OCI-LY7 (cell line): Measurements from ENCODE around the gene TJP3. TPM values are rescaled to one million over a fixed set of nuclear protein-coding genes. Genes with fewer than 3 reads are reported as not detected.
"Not testable (repeated sequence)": the region's sequence is repeated elsewhere in the genome, so short reads cannot be mapped to it uniquely, and the experiment has no call there.

Source experiments
- BruUV-seq: library from RNA; stranded (reverse); fragments of 400-500 nt; replicated peaks from 2 replicates; lab custom pipeline; 2021; lab: Mats Ljungman, UMichigan
- CTCF ChIA-PET: fragments of 300-600 bp; sonication (Branson Sonifier 250); formaldehyde crosslinking; loops from one replicate; lab custom pipeline; 2022; ENCODE audit warnings: antibody characterized with exemption; ENCODE audit not compliant: unreplicated experiment; lab: Charles Lee
- POLR2A ChIA-PET: fragments of 300-600 bp; sonication (Branson Sonifier 250); formaldehyde crosslinking; loops from one replicate; lab custom pipeline; 2022; ENCODE audit warnings: antibody characterized with exemption; lab: Charles Lee
- DNase-seq: peaks from one replicate; pipeline ENCODE4 v3.0.0-alpha.2; 2015; ENCODE audit warnings: low spot score
- H2AFZ ChIP-seq: fragments of 200-600 bp; sonication (generic), shearing (Covaris generic); 2 replicates; pipeline ENCODE4 v1.6.1; 2014; ENCODE audit warnings: mild to moderate bottlenecking, antibody characterized with exemption, low read length, moderate library complexity
- H3K27ac ChIP-seq: fragments of 200-600 bp; sonication (generic); 2 replicates; pipeline ENCODE4 v1.5.1; 2014; ENCODE audit warnings: mixed run types, low read depth, mild to moderate bottlenecking, moderate library complexity, low read length, inconsistent platforms; ENCODE audit not compliant: poor library complexity, severe bottlenecking
- H3K36me3 ChIP-seq: fragments of 200-600 bp; sonication (generic); 2 replicates; pipeline ENCODE4 v1.6.1; 2014; ENCODE audit warnings: mild to moderate bottlenecking, antibody characterized with exemption, low read length, moderate library complexity, mixed read lengths; ENCODE audit not compliant: insufficient read depth
- H3K4me1 ChIP-seq: fragments of 200-600 bp; sonication (generic); 2 replicates; pipeline ENCODE4 v1.5.1; 2014; ENCODE audit warnings: mild to moderate bottlenecking, low read length; ENCODE audit not compliant: insufficient read depth, poor library complexity, severe bottlenecking
- H3K4me2 ChIP-seq: fragments of 200-600 bp; sonication (generic); 2 replicates; pipeline ENCODE4 v1.6.1; 2014; ENCODE audit warnings: mild to moderate bottlenecking, low read length
- H3K4me3 ChIP-seq: fragments of 200-600 bp; sonication (generic); 2 replicates; pipeline ENCODE4 v1.5.1; 2014; ENCODE audit warnings: mild to moderate bottlenecking, low read depth, low read length; ENCODE audit not compliant: poor library complexity, severe bottlenecking
- H3K79me2 ChIP-seq: fragments of 200-600 bp; sonication (generic); 2 replicates; pipeline ENCODE4 v1.6.1; 2016; ENCODE audit warnings: low read depth, mild to moderate bottlenecking, low read length, moderate library complexity, mixed read lengths; ENCODE audit not compliant: insufficient read depth
- H3K9me2 ChIP-seq: fragments of 200-600 bp; sonication (generic); 2 replicates; pipeline ENCODE4 v1.6.1; 2016; ENCODE audit warnings: mild to moderate bottlenecking, low read length, mixed read lengths; ENCODE audit not compliant: insufficient read depth
- H3K9me3 ChIP-seq: fragments of 200-600 bp; sonication (generic); 2 replicates; pipeline ENCODE4 v1.6.1; 2014; ENCODE audit warnings: mild to moderate bottlenecking, mixed run types, low read length, mixed read lengths
- H4K20me1 ChIP-seq: fragments of 200-600 bp; sonication (generic); 2 replicates; pipeline ENCODE4 v1.6.1; 2014; ENCODE audit warnings: mild to moderate bottlenecking, antibody characterized with exemption, low read length, moderate library complexity, mixed read lengths; ENCODE audit not compliant: insufficient read depth
- EZH2phosphoT487 ChIP-seq: fragments of 200-600 bp; sonication (generic); IDR thresholded peaks from 2 replicates; pipeline ENCODE4 v1.6.1; 2018; ENCODE audit warnings: low read depth, borderline replicate concordance, mild to moderate bottlenecking, mixed run types, antibody characterized with exemption, low read length, moderate library complexity, mixed read lengths
- intact Hi-C: fragments of 100-400 bp; cut with micrococcal nuclease; formaldehyde crosslinking; loops from one replicate; pipeline ENCODE4 v1.10.0; 2022; ENCODE audit not compliant: unreplicated experiment
- total RNA-seq, 2 experiments: library from RNA; depleted of rRNA in 1 of 2; stranded (reverse); fragments of >200 nt in 1 of 2; shearing (Covaris generic) in 1 of 2; gene quantifications; 2 replicates each; pipeline ENCODE4 v1.2.3, GENCODE V29; 2014 to 2022
- TF ChIP-seq, protein P1 (sequence below): fragments of 200-600 bp; sonication (generic); conservative IDR thresholded peaks from 2 replicates; pipeline ENCODE4 v1.5.1; 2014; ENCODE audit warnings: mild to moderate bottlenecking, antibody characterized with exemption, low read length, moderate library complexity, mixed read lengths

Gene TJP3
- total RNA-seq, 2 experiments from 2014 or later, result 0.69 to 1.8 TPM

GRCh38 chr19:3753631-3754410 is 45.6 kb downstream of the TJP3 start:
- no TSS peak for BruUV-seq
- Histone ChIP-seq H3K9me3 (no peaks in the 10 kb centered on the region), H4K20me1 (no peaks in the 10 kb centered on the region), H3K27ac (no peak overlapping the region), H3K79me2 (no peaks in the 10 kb centered on the region), H3K4me2 (no peak overlapping the region), H3K36me3 (0 out of 2 replicates have a peak, but pooled peaks cover 8% of the 10 kb centered on the region), H3K4me1 (no peaks in the 10 kb centered on the region), H3K9me2 (no peaks in the 10 kb centered on the region), H3K4me3 (no peak overlapping the region), H2AFZ (no peak overlapping the region)
- DNase-seq, result no peak
- intact Hi-C loops, result no loop called here
- ChIA-PET POLR2A (no interaction called here), CTCF (no interaction called here)
- TF ChIP-seq, protein P1, sequence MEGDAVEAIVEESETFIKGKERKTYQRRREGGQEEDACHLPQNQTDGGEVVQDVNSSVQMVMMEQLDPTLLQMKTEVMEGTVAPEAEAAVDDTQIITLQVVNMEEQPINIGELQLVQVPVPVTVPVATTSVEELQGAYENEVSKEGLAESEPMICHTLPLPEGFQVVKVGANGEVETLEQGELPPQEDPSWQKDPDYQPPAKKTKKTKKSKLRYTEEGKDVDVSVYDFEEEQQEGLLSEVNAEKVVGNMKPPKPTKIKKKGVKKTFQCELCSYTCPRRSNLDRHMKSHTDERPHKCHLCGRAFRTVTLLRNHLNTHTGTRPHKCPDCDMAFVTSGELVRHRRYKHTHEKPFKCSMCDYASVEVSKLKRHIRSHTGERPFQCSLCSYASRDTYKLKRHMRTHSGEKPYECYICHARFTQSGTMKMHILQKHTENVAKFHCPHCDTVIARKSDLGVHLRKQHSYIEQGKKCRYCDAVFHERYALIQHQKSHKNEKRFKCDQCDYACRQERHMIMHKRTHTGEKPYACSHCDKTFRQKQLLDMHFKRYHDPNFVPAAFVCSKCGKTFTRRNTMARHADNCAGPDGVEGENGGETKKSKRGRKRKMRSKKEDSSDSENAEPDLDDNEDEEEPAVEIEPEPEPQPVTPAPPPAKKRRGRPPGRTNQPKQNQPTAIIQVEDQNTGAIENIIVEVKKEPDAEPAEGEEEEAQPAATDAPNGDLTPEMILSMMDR, result no peak
- TF ChIP-seq EZH2phosphoT487, result no peak

GRCh38 chr19:3757705-3758104 is 49.5 kb downstream of the TJP3 start:
- DNase-seq, H3K9me2 ChIP-seq, H3K79me2 ChIP-seq, intact Hi-C loops, H4K20me1 ChIP-seq, H3K4me3 ChIP-seq, H3K27ac ChIP-seq, CTCF ChIA-PET, H3K4me1 ChIP-seq, POLR2A ChIA-PET, H2AFZ ChIP-seq, BruUV-seq, H3K9me3 ChIP-seq, H3K4me2 ChIP-seq: not testable (repeated sequence)
- peaks cover 14% of the 10 kb centered on the region; the same call in 1 of the 2 replicates for H3K36me3 ChIP-seq

DNA sequence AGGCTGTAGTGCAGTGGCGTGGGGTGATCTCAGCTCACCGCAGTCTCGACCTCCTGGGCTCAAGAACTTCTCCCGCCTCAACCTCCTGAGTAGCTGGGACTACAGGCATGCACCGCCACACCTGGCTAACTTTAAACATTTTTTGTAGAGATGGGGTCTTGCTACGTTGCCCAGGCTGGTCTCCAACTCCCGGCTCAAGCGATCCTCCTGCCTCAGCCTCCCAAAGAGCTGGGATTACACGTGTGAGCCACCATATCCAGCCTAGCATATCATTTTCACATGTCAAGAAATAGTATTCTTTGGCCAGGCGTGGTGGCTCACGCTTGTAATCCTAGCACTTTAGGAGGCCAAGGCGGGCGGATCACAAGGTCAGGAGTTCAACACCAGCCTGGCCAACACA is 50.1 kb downstream of the TJP3 start:
- H3K79me2 ChIP-seq, result peaks cover 10% of the 10 kb centered on the region
- H3K4me1 ChIP-seq, POLR2A ChIA-PET, H3K27ac ChIP-seq, H3K4me3 ChIP-seq, H4K20me1 ChIP-seq, H3K9me2 ChIP-seq, intact Hi-C loops, DNase-seq, H3K4me2 ChIP-seq, H3K9me3 ChIP-seq, H2AFZ ChIP-seq, CTCF ChIA-PET, BruUV-seq: not testable (repeated sequence)
- peaks cover 14% of the 10 kb centered on the region; the same call in 1 of the 2 replicates for H3K36me3 ChIP-seq
